NB4 (cell line): ENCODE measurements around the gene RAP1GAP2.

Experiments
- POLR2A ChIP-seq: IDR thresholded peaks from 2 replicates; pipeline ENCODE4 v1.6.1; 2011; ENCODE audit warnings: mild to moderate bottlenecking; ENCODE audit not compliant: insufficient read length; ENCODE audit errors: extremely low read depth
- TF ChIP-seq, protein P1 (sequence below): IDR thresholded peaks from one replicate; pipeline ENCODE4 v1.5.1; 2012; ENCODE audit warnings: low read depth, low read length

DNA sequence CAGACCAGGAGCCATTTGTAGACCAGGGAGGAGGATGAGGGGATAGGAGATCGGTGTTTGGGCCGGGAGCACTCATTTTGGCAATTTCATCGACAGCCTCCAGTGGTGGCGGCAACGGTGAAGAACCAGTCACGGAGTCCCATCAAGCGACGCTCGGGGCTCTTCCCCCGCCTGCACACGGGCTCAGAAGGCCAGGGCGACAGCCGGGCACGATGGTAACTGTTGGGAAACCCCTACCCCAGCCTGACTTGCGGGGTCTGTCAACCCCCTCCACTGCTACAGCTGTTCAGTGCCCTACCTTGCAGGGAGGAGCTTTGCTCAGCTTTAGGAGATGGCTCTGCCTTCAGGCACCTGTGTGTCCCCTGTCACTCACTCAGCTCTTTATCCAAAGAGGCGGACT lies 224.1 kb downstream of the RAP1GAP2 start:
- no peak for TF ChIP-seq POLR2A
- TF ChIP-seq, protein P1, sequence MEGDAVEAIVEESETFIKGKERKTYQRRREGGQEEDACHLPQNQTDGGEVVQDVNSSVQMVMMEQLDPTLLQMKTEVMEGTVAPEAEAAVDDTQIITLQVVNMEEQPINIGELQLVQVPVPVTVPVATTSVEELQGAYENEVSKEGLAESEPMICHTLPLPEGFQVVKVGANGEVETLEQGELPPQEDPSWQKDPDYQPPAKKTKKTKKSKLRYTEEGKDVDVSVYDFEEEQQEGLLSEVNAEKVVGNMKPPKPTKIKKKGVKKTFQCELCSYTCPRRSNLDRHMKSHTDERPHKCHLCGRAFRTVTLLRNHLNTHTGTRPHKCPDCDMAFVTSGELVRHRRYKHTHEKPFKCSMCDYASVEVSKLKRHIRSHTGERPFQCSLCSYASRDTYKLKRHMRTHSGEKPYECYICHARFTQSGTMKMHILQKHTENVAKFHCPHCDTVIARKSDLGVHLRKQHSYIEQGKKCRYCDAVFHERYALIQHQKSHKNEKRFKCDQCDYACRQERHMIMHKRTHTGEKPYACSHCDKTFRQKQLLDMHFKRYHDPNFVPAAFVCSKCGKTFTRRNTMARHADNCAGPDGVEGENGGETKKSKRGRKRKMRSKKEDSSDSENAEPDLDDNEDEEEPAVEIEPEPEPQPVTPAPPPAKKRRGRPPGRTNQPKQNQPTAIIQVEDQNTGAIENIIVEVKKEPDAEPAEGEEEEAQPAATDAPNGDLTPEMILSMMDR, result no peak
